GM12878 (cell line): Measurements from ENCODE around the gene TRAF3IP1. TPM values are rescaled to one million over a fixed set of nuclear protein-coding genes. Genes with fewer than 3 reads are reported as not detected.

Experiments
- BCLAF1 ChIP-seq: fragments of 450-650 bp; IDR thresholded peaks from 2 replicates; pipeline ENCODE4 v1.6.1; 2017; ENCODE audit warnings: antibody characterized with exemption, mild to moderate bottlenecking, moderate library complexity
- CBX5 ChIP-seq: sonication (generic); IDR thresholded peaks from 2 replicates; pipeline ENCODE4 v1.6.1; 2016; ENCODE audit warnings: low read depth, moderate library complexity, mild to moderate bottlenecking, inconsistent platforms
- CHD1 ChIP-seq: IDR thresholded peaks from 2 replicates; pipeline ENCODE4 v1.6.1; 2012; ENCODE audit warnings: low read depth, low read length, improper control_type of control experiment
- CHD4 ChIP-seq: fragments of 200-600 bp; sonication (generic); IDR thresholded peaks from 2 replicates; pipeline ENCODE4 v1.6.1; 2016; ENCODE audit warnings: mild to moderate bottlenecking
- E2F4 ChIP-seq: IDR thresholded peaks from 2 replicates; pipeline ENCODE4 v1.6.1; 2012; ENCODE audit warnings: low read depth, low read length, improper control_type of control experiment
- FOXK2 ChIP-seq: fragments of 450-650 bp; IDR thresholded peaks from 2 replicates; pipeline ENCODE4 v1.6.1; 2017; ENCODE audit warnings: mild to moderate bottlenecking, moderate library complexity
- JUND ChIP-seq: IDR thresholded peaks from 2 replicates; pipeline ENCODE4 v1.6.1; 2012; ENCODE audit warnings: low read depth, mild to moderate bottlenecking, low read length, improper control_type of control experiment, moderate library complexity
- KDM1A ChIP-seq: fragments of 200-600 bp; sonication (generic); IDR thresholded peaks from 2 replicates; pipeline ENCODE4 v1.6.1; 2016; ENCODE audit warnings: borderline replicate concordance
- KLF5 ChIP-seq: fragments of 450-650 bp; IDR thresholded peaks from 2 replicates; pipeline ENCODE4 v1.6.1; 2014; ENCODE audit warnings: mild to moderate bottlenecking; ENCODE audit not compliant: partially characterized antibody
- MLLT1 ChIP-seq: fragments of 450-650 bp; IDR thresholded peaks from 2 replicates; pipeline ENCODE4 v1.6.1; 2016; ENCODE audit warnings: mild to moderate bottlenecking
- MTA3 ChIP-seq: IDR thresholded peaks from 2 replicates; pipeline ENCODE4 v1.6.1; 2012; ENCODE audit warnings: low read length, inconsistent platforms, borderline replicate concordance
- MXI1 ChIP-seq: fragments of 150-350 bp; IDR thresholded peaks from 2 replicates; pipeline ENCODE4 v1.6.1; 2011; ENCODE audit warnings: low read depth, mild to moderate bottlenecking, inconsistent platforms, low read length, improper control_type of control experiment
- MYC ChIP-seq: IDR thresholded peaks from 2 replicates; pipeline ENCODE4 v1.6.1; 2011; ENCODE audit warnings: mild to moderate bottlenecking, low read length, moderate library complexity, inconsistent platforms; ENCODE audit not compliant: insufficient read depth, insufficient replicate concordance, insufficient read length, severe bottlenecking
- NR2F1 ChIP-seq: fragments of 450-650 bp; conservative IDR thresholded peaks from 2 replicates; pipeline ENCODE4 v1.6.1; 2017; ENCODE audit warnings: mild to moderate bottlenecking
- PKNOX1 ChIP-seq: fragments of 450-650 bp; IDR thresholded peaks from 2 replicates; pipeline ENCODE4 v1.6.1; 2016; ENCODE audit warnings: mild to moderate bottlenecking
- POLR2AphosphoS5 ChIP-seq: IDR thresholded peaks from 2 replicates; pipeline ENCODE4 v1.6.1; 2011; ENCODE audit warnings: mild to moderate bottlenecking, low read length, inconsistent platforms
- SMAD1 ChIP-seq: fragments of 450-650 bp; IDR thresholded peaks from 2 replicates; pipeline ENCODE4 v1.6.1; 2018; ENCODE audit warnings: mild to moderate bottlenecking, low read depth; ENCODE audit not compliant: partially characterized antibody
- SMARCA5 ChIP-seq: fragments of 450-650 bp; IDR thresholded peaks from 2 replicates; pipeline ENCODE4 v1.6.1; 2017; ENCODE audit warnings: mild to moderate bottlenecking
- SMC3 ChIP-seq: IDR thresholded peaks from 2 replicates; pipeline ENCODE4 v1.6.1; 2011; ENCODE audit warnings: low read length, improper control_type of control experiment, borderline replicate concordance
- TAF1 ChIP-seq: IDR thresholded peaks from 2 replicates; pipeline ENCODE4 v1.6.1; 2011; ENCODE audit warnings: mild to moderate bottlenecking, low read depth, low read length, borderline replicate concordance
- TBL1XR1 ChIP-seq: IDR thresholded peaks from 2 replicates; pipeline ENCODE4 v1.6.1; 2012; ENCODE audit warnings: low read depth, low read length, improper control_type of control experiment
- YY1 ChIP-seq: IDR thresholded peaks from 2 replicates; pipeline ENCODE4 v1.6.1; 2011; ENCODE audit warnings: low read depth, mild to moderate bottlenecking, low read length
- ZNF207 ChIP-seq: fragments of 450-650 bp; IDR thresholded peaks from 2 replicates; pipeline ENCODE4 v1.6.1; 2014; ENCODE audit warnings: antibody characterized with exemption, mild to moderate bottlenecking, borderline replicate concordance
- polyA plus RNA-seq, 11 experiments: library from polyadenylated mRNA; depleted of rRNA in 4 of 11; unstranded in 6 of 11; stranded (reverse) in 5 of 11; fragments of >200 nt; fragmentation: Nextera tagmentation in 4 of 11; fragmentation: Illumina TruSeq in 1 of 11; extraction: Ambion mirVana in 4 of 11; extraction: Trizol in 1 of 11; gene quantifications; 1 replicate in 1 of 11; 2 replicates in 10 of 11; pipeline versions ENCODE4 v1.2.1 to v1.2.3, GENCODE V29; 2011 to 2016; ENCODE audit warnings: inconsistent platforms in 2 of 11, missing spikeins in 2 of 11, low read depth in 1 of 11
- total RNA-seq, 4 experiments: library from RNA; depleted of rRNA in 3 of 4; stranded (reverse); fragments of >200 nt in 3 of 4; fragmentation: Illumina TruSeq in 1 of 4; extraction: Trizol in 1 of 4; gene quantifications; 2 replicates each; pipeline versions ENCODE4 v1.2.1 to v1.2.3, GENCODE V29; 2013 to 2021

The TRAF3IP1 gene
- total and polyA plus RNA-seq, 10 of the 15 experiments (the other 5 are each of a cell fraction or from before 2014, with no cell fraction given): 1.6 to 7.5 (median 3.6) TPM

- TF ChIP-seq E2F4 (no peak), ZNF207 (no peak), KLF5 (no peak), CHD4 (no peak), BCLAF1 (no peak), TAF1 (no peak), CBX5 (no peak), PKNOX1 (peak; percentile 10; the same call in 1 of the 2 replicates), SMARCA5 (peak; percentile 62; the same call in 1 of the 2 replicates), CHD1 (no peak), KDM1A (no peak), MTA3 (no peak), MLLT1 (no peak), FOXK2 (no peak), TBL1XR1 (no peak), SMAD1 (no peak), NR2F1 (peak; percentile 43; the same call in 1 of the 2 replicates), YY1 (no peak), SMC3 (no peak), MYC (no peak), JUND (no peak), MXI1 (no peak), POLR2AphosphoS5 (no peak)
Measured at GRCh38 chr2:238287737-238288649, 32.3 kb upstream of the TRAF3IP1 start, which contains the start of gene PER2 (continued).
